H1 (cell line): ENCODE measurements around the gene CUX1. TPM values are rescaled to one million over a fixed set of nuclear protein-coding genes. Genes with fewer than 3 reads are reported as not detected.

Source experiments
- CTCF ChIA-PET: fragments of 300-600 bp; sonication (Branson Sonifier 250); formaldehyde crosslinking; loops from one replicate; lab custom pipeline; 2021; ENCODE audit not compliant: partially characterized antibody; lab: Charles Lee
- POLR2A ChIA-PET: fragments of 300-600 bp; sonication (Branson Sonifier 250); formaldehyde crosslinking; loops from one replicate; lab custom pipeline; 2021; ENCODE audit warnings: inconsistent platforms; ENCODE audit not compliant: partially characterized antibody; lab: Charles Lee
- DNase-seq, 2 experiments: peaks; one replicate each; pipeline versions ENCODE4 v3.0.0 to v3.0.0-alpha.2; 2010 to 2022; ENCODE audit warnings: low spot score in 2 of 2, low read depth in 1 of 2, mixed read lengths in 1 of 2
- FAIRE-seq: peaks from 2 replicates; lab custom pipeline; 2011; peaks lifted over from hg19 to GRCh38; lab: Jason Lieb, UNC
- H2AFZ ChIP-seq: 2 replicates; pipeline ENCODE4 v1.8.1; 2012; ENCODE audit warnings: low read length, inconsistent platforms
- H2AK5ac ChIP-seq: 2 replicates; pipeline ENCODE4 v1.6.1; 2013; ENCODE audit warnings: low read depth, low read length
- H2BK120ac ChIP-seq: replicated peaks from 2 replicates; pipeline ENCODE3; 2013; ENCODE audit warnings: low read depth, low read length, inconsistent platforms
- H2BK12ac ChIP-seq: 2 replicates; pipeline ENCODE4 v1.6.1; 2013; ENCODE audit warnings: low read depth, low read length
- H2BK15ac ChIP-seq: 2 replicates; pipeline ENCODE4 v1.6.1; 2013; ENCODE audit warnings: low read length
- H2BK20ac ChIP-seq: 2 replicates; pipeline ENCODE4 v1.6.1; 2013; ENCODE audit warnings: low read length
- H2BK5ac ChIP-seq: 2 replicates; pipeline ENCODE4 v1.6.1; 2013; ENCODE audit warnings: low read depth, low read length
- H3K14ac ChIP-seq: 2 replicates; pipeline ENCODE4 v1.6.1; 2013; ENCODE audit warnings: inconsistent platforms; ENCODE audit not compliant: insufficient read length
- H3K18ac ChIP-seq: 2 replicates; pipeline ENCODE4 v1.6.1; 2013; ENCODE audit warnings: low read length; ENCODE audit errors: extremely low read depth
- H3K23ac ChIP-seq: 2 replicates; pipeline ENCODE4 v1.6.1; 2013; ENCODE audit warnings: inconsistent platforms; ENCODE audit not compliant: insufficient read length
- H3K23me2 ChIP-seq: 2 replicates; pipeline ENCODE4 v1.6.1; 2013; ENCODE audit warnings: low read depth, low read length
- H3K27ac ChIP-seq: 2 replicates; pipeline ENCODE4 v1.6.1; 2011; ENCODE audit warnings: low read depth, low read length, inconsistent platforms
- H3K27me3 ChIP-seq, 4 experiments: replicated peaks in 1 of 4; 1 replicate in 1 of 4; 2 replicates in 3 of 4; pipeline versions ENCODE4 v1.6.1 to v1.8.1; 2011 to 2013; ENCODE audit warnings: low read length in 3 of 4, mild to moderate bottlenecking in 3 of 4, inconsistent platforms in 2 of 4, mixed read lengths in 2 of 4, moderate library complexity in 1 of 4; ENCODE audit not compliant: control insufficient read depth in 3 of 4, insufficient read depth in 3 of 4; ENCODE audit errors: extremely low read depth in 1 of 4
- H3K36me3 ChIP-seq, 4 experiments: 2 replicates each; pipeline versions ENCODE4 v1.6.1 to v1.8.1; 2011 to 2013; ENCODE audit warnings: mild to moderate bottlenecking in 4 of 4, low read length in 3 of 4, moderate library complexity in 2 of 4, control low read depth in 1 of 4, inconsistent platforms in 1 of 4; ENCODE audit not compliant: insufficient read depth in 4 of 4, control insufficient read depth in 2 of 4
- H3K4ac ChIP-seq: replicated peaks from 2 replicates; pipeline ENCODE3; 2013; ENCODE audit warnings: low read length, low read depth, mixed read lengths, inconsistent platforms; ENCODE audit not compliant: insufficient read length
- H3K4me1 ChIP-seq, 4 experiments: replicated peaks in 1 of 4; 1 replicate in 1 of 4; 2 replicates in 3 of 4; pipeline versions ENCODE4 v1.6.1 to v1.8.1; 2011 to 2013; ENCODE audit warnings: low read length in 3 of 4, inconsistent platforms in 2 of 4, mixed read lengths in 1 of 4; ENCODE audit not compliant: insufficient read depth in 4 of 4, control insufficient read depth in 3 of 4
- H3K4me2 ChIP-seq, 2 experiments: 2 replicates each; pipeline versions ENCODE4 v1.6.1 to v1.8.1; 2011 to 2013; ENCODE audit warnings: low read depth in 2 of 2, low read length in 2 of 2, control low read depth in 1 of 2, inconsistent platforms in 1 of 2, mild to moderate bottlenecking in 1 of 2; ENCODE audit not compliant: insufficient read depth in 1 of 2
- H3K4me3 ChIP-seq, 4 experiments: fragments of 200-600, 300-600 bp in 1 of 4; sonication (generic), shearing (Covaris generic), sonication (Bioruptor Twin) in 1 of 4; 2 replicates each; pipeline versions ENCODE4 v1.5.1 to v1.8.1; 2011 to 2016; ENCODE audit warnings: low read length in 4 of 4, low read depth in 3 of 4, control low read depth in 2 of 4, inconsistent platforms in 2 of 4, mild to moderate bottlenecking in 2 of 4, mixed read lengths in 1 of 4, moderate library complexity in 1 of 4; ENCODE audit not compliant: insufficient read depth in 2 of 4; ENCODE audit errors: extremely low read depth in 1 of 4
- H3K56ac ChIP-seq: replicated peaks from 2 replicates; pipeline ENCODE3; 2013; ENCODE audit warnings: low read depth, mild to moderate bottlenecking, mixed read lengths, low read length, inconsistent platforms; ENCODE audit not compliant: insufficient read length
- H3K79me1 ChIP-seq: 2 replicates; pipeline ENCODE4 v1.6.1; 2013; ENCODE audit warnings: low read depth, low read length, control low read depth
- H3K79me2 ChIP-seq, 2 experiments: 2 replicates each; pipeline versions ENCODE4 v1.6.1 to v1.8.1; 2012 to 2013; ENCODE audit warnings: low read length in 2 of 2, mild to moderate bottlenecking in 2 of 2, inconsistent platforms in 1 of 2; ENCODE audit not compliant: insufficient read depth in 2 of 2, control insufficient read depth in 1 of 2
- H3K9ac ChIP-seq, 4 experiments: replicated peaks in 1 of 4; 1 replicate in 1 of 4; 2 replicates in 3 of 4; pipeline versions ENCODE4 v1.6.1 to v1.8.1; 2011 to 2013; ENCODE audit warnings: low read depth in 3 of 4, low read length in 3 of 4, control low read depth in 2 of 4, mild to moderate bottlenecking in 2 of 4, moderate library complexity in 2 of 4, inconsistent platforms in 1 of 4; ENCODE audit errors: extremely low read depth in 1 of 4
- H3K9me3 ChIP-seq, 2 experiments: 2 replicates each; pipeline versions ENCODE4 v1.6.1 to v1.8.1; 2012 to 2013; ENCODE audit warnings: mild to moderate bottlenecking in 2 of 2, moderate library complexity in 2 of 2, control low read depth in 1 of 2, inconsistent platforms in 1 of 2, low read depth in 1 of 2, low read length in 1 of 2, mixed read lengths in 1 of 2; ENCODE audit not compliant: insufficient read depth in 2 of 2
- H4K20me1 ChIP-seq, 2 experiments: replicated peaks in 1 of 2; 2 replicates each; pipeline versions ENCODE3 to v1.8.1; 2011 to 2013; ENCODE audit warnings: inconsistent platforms in 2 of 2, low read length in 2 of 2, mild to moderate bottlenecking in 1 of 2; ENCODE audit not compliant: insufficient read depth in 2 of 2, control insufficient read depth in 1 of 2
- H4K5ac ChIP-seq: 2 replicates; pipeline ENCODE4 v1.6.1; 2013; ENCODE audit warnings: low read length, low read depth, mixed read lengths, inconsistent platforms; ENCODE audit not compliant: insufficient read length
- H4K8ac ChIP-seq: 2 replicates; pipeline ENCODE4 v1.8.0; 2013; ENCODE audit warnings: mild to moderate bottlenecking, moderate library complexity, low read length, inconsistent platforms; ENCODE audit not compliant: insufficient read depth; ENCODE audit errors: extremely low read depth
- H4K91ac ChIP-seq: replicated peaks from 2 replicates; pipeline ENCODE3; 2013; ENCODE audit warnings: low read length, mixed read lengths, inconsistent platforms; ENCODE audit not compliant: insufficient read length
- E2F6 ChIP-seq: IDR thresholded peaks from 2 replicates; pipeline ENCODE4 v1.6.1; 2012; ENCODE audit warnings: inconsistent platforms
- EGR1 ChIP-seq: IDR thresholded peaks from 2 replicates; pipeline ENCODE4 v1.6.1; 2011; ENCODE audit warnings: low read depth, low read length, borderline replicate concordance
- KDM5A ChIP-seq: fragments of 200-600 bp; IDR thresholded peaks from 2 replicates; pipeline ENCODE4 v1.7.1; 2012; ENCODE audit warnings: mild to moderate bottlenecking, low read length, inconsistent platforms, mixed read lengths
- MAX ChIP-seq: IDR thresholded peaks from 2 replicates; pipeline ENCODE4 v1.6.1; 2012; ENCODE audit warnings: inconsistent platforms
- POU5F1 ChIP-seq: IDR thresholded peaks from 2 replicates; pipeline ENCODE4 v1.6.1; 2011; ENCODE audit warnings: low read depth, mild to moderate bottlenecking, low read length, moderate library complexity
- TAF7 ChIP-seq: optimal IDR thresholded peaks from 2 replicates; pipeline ENCODE3; 2011; ENCODE audit warnings: low read depth, mild to moderate bottlenecking, inconsistent platforms, low read length, moderate library complexity, borderline replicate concordance
- WGBS, 2 experiments: shearing (Covaris generic) in 1 of 2; methylation state at CpG; one replicate each; pipeline versions ENCODE4 v1.1.6 to v1.1.7; 2013 to 2015; ENCODE audit warnings: low lambda C conversion rate in 2 of 2, mixed read lengths in 2 of 2, inconsistent platforms in 1 of 2, low coverage in 1 of 2, missing lambda C conversion rate in 1 of 2; ENCODE audit not compliant: insufficient replicate concordance in 2 of 2, insufficient coverage in 1 of 2, insufficient read length in 1 of 2; ENCODE audit errors: extremely low coverage in 1 of 2, missing lambda C conversion rate in 1 of 2; 5-methylcytosine and 5-hydroxymethylcytosine counted together
- polyA plus RNA-seq, 7 experiments: library from polyadenylated mRNA; depleted of rRNA in 3 of 7; stranded (reverse) in 5 of 7; unstranded in 2 of 7; fragments of >200 nt in 5 of 7; fragments of 200-250 nt in 2 of 7; gene quantifications; 1 replicate in 5 of 7; 2 replicates in 1 of 7; 4 replicates in 1 of 7; pipeline versions ENCODE4 v1.2.1 to v1.2.3, GENCODE V29; 2011 to 2013; ENCODE audit warnings: missing spikeins in 2 of 7, mixed read lengths in 2 of 7
- total RNA-seq: library from RNA; stranded (reverse); fragmentation: NEBNext Ultra II Directional; extraction: Animal tissue kit (Norgen Biotek cat#: 25700); gene quantifications from 2 replicates; pipeline ENCODE4 v1.2.1, GENCODE V29; 2021

Gene CUX1
- total and polyA plus RNA-seq, 2 of the 8 experiments (the other 6 are each of a cell fraction or from before 2014, with no cell fraction given): 21.6 to 65.9 TPM

GRCh38 chr7:102082693-102083368 lies 265.4 kb downstream of the CUX1 start:
- Histone ChIP-seq H2BK120ac (no peak overlapping the region), H3K4me1 (peaks cover 0 to 10% (median 6%) of the 10 kb centered on the region in 4 experiments; a peak in 4 of 7 replicates), H2BK15ac (no peak overlapping the region), H3K9me3 (0 out of 4 replicates have a peak, but pooled peaks cover 0 to 3% of the 10 kb centered on the region in 2 experiments), H3K23ac (no peak overlapping the region), H3K56ac (no peak overlapping the region), H4K5ac (no peak overlapping the region), H3K27me3 (no peaks in the 10 kb centered on the region), H3K9ac (no peak overlapping the region), H2AK5ac (no peak overlapping the region), H3K27ac (no peak overlapping the region), H4K20me1 (no peaks in the 10 kb centered on the region), H3K18ac (no peak overlapping the region), H3K4me3 (no peak overlapping the region), H2BK5ac (no peak overlapping the region), H2AFZ (no peak overlapping the region), H2BK12ac (no peak overlapping the region), H3K79me1 (no peaks in the 10 kb centered on the region), H3K4ac (no peak overlapping the region), H3K23me2 (no peaks in the 10 kb centered on the region), H3K79me2 (peaks cover 0 to 7% of the 10 kb centered on the region in 2 experiments; a peak in 2 of 4 replicates), H4K8ac (no peak overlapping the region), H4K91ac (no peak overlapping the region), H3K36me3 (no peaks in the 10 kb centered on the region), H2BK20ac (no peak overlapping the region), H3K14ac (no peak overlapping the region), H3K4me2 (no peak overlapping the region)
- DNase-seq: no peak
- ChIA-PET POLR2A (no interaction called here), CTCF (no interaction called here)
- WGBS, 2 experiments: 94% methylated on average over 5 of the region's 5 CpGs; no CpG with 5 or more reads in 1 of the 2 experiments
- FAIRE-seq: no peak
- TF ChIP-seq EGR1: no peak
- no peak for TF ChIP-seq E2F6
- no peak for TF ChIP-seq TAF7
- no peak for TF ChIP-seq POU5F1
- TF ChIP-seq MAX: no peak
- TF ChIP-seq KDM5A: no peak
